Measurements from ENCODE around the gene TMEM163. TPM values are rescaled to one million over a fixed set of nuclear protein-coding genes. Genes with fewer than 3 reads are reported as not detected.

TMEM163 gene
- total RNA-seq, 1 donor from 2014 or later, result 0.40 TPM

GRCh38 chr2:134455426-134455825, 263.4 kb downstream of the TMEM163 start:
- intact Hi-C loops (cut with micrococcal nuclease), result no loop called here
- ATAC-seq (no peak), DNase-seq (no peak)

GRCh38 chr2:134454931-134455330, 263.9 kb downstream of the TMEM163 start:
- DNase-seq (no peak), ATAC-seq (no peak)
- intact Hi-C loops (cut with micrococcal nuclease), result loop anchor here (5.0 kb wide), 1 partner anchor 442 kb away; no protein-coding TSS in a partner anchor

- intact Hi-C loops (cut with micrococcal nuclease), result loop anchor here (5.0 kb wide), 1 partner anchor 443 kb away; no protein-coding TSS in a partner anchor
- DNase-seq, result no peak
Observed at GRCh38 chr2:134454426-134454825, 264.4 kb downstream of the TMEM163 start.

GRCh38 chr2:134453973-134454372, 264.8 kb downstream of the TMEM163 start:
- ATAC-seq, result no peak

More at GRCh38 chr2:134454426-134454825, 264.4 kb downstream of the TMEM163 start:
- ATAC-seq, result no peak

GRCh38 chr2:134453476-134453875, 265.3 kb downstream of the TMEM163 start:
- intact Hi-C loops (cut with micrococcal nuclease), result loop anchor here (5.0 kb wide), 1 partner anchor 444 kb away; no protein-coding TSS in a partner anchor
- ATAC-seq, result no peak
- DNase-seq, result no peak

More at GRCh38 chr2:134453973-134454372, 264.8 kb downstream of the TMEM163 start:
- intact Hi-C loops (cut with micrococcal nuclease), result loop anchor here (5.0 kb wide), 1 partner anchor 443 kb away; no protein-coding TSS in a partner anchor
- no peak for DNase-seq

- intact Hi-C loops (cut with micrococcal nuclease), result loop anchor here (5.0 kb wide), 1 partner anchor 445 kb away; no protein-coding TSS in a partner anchor
- no peak for DNase-seq
- ATAC-seq, result no peak
Observed at GRCh38 chr2:134452042-134452733, 266.6 kb downstream of the TMEM163 start.

- ATAC-seq (no peak), DNase-seq (no peak)
- intact Hi-C loops (cut with micrococcal nuclease), result loop anchor here (5.0 kb wide), 1 partner anchor 446 kb away; no protein-coding TSS in a partner anchor
Observed at GRCh38 chr2:134451347-134451630, 267.5 kb downstream of the TMEM163 start.

- intact Hi-C loops (cut with micrococcal nuclease), result loop anchor here (5.0 kb wide), 1 partner anchor 447 kb away; no protein-coding TSS in a partner anchor
- DNase-seq, result no peak
Observed at GRCh38 chr2:134449751-134450513, 268.9 kb downstream of the TMEM163 start.

GRCh38 chr2:134449157-134449556, 269.6 kb downstream of the TMEM163 start:
- intact Hi-C loops (cut with micrococcal nuclease), result no loop called here
- ATAC-seq (no peak), DNase-seq (no peak)

More at GRCh38 chr2:134449751-134450513, 268.9 kb downstream of the TMEM163 start:
- ATAC-seq, result no peak

GRCh38 chr2:134448650-134449049, 270.1 kb downstream of the TMEM163 start:
- intact Hi-C loops (cut with micrococcal nuclease), result no loop called here
- DNase-seq (no peak), ATAC-seq (no peak)

GRCh38 chr2:134447669-134448068, 271.1 kb downstream of the TMEM163 start:
- DNase-seq (no peak), ATAC-seq (no peak)
- intact Hi-C loops (cut with micrococcal nuclease), result no loop called here

GRCh38 chr2:134446383-134447017, 272.3 kb downstream of the TMEM163 start:
- no peak for ATAC-seq
- intact Hi-C loops (cut with micrococcal nuclease), result no loop called here
- DNase-seq, result no peak

GRCh38 chr2:134445985-134446382, 272.8 kb downstream of the TMEM163 start:
- intact Hi-C loops (cut with micrococcal nuclease), result no loop called here
- no peak for ATAC-seq
- no peak for DNase-seq

- intact Hi-C loops (cut with micrococcal nuclease), result no loop called here
- ATAC-seq (no peak), DNase-seq (no peak)
Observed at GRCh38 chr2:134445116-134445515, 273.7 kb downstream of the TMEM163 start.

GRCh38 chr2:134443814-134444480, 274.9 kb downstream of the TMEM163 start:
- intact Hi-C loops (cut with micrococcal nuclease), result no loop called here
- ATAC-seq (no peak), DNase-seq (no peak)

- DNase-seq (peak; percentile 69), ATAC-seq (peak; percentile 87)
- intact Hi-C loops (cut with micrococcal nuclease), result no loop called here
Observed at GRCh38 chr2:134441153-134441863, 277.5 kb downstream of the TMEM163 start.

GRCh38 chr2:134440336-134440909, 278.4 kb downstream of the TMEM163 start:
- intact Hi-C loops (cut with micrococcal nuclease), result no loop called here
- no peak for ATAC-seq
- no peak for DNase-seq

GRCh38 chr2:134438371-134438770, 280.4 kb downstream of the TMEM163 start:
- DNase-seq (no peak), ATAC-seq (no peak)
- intact Hi-C loops (cut with micrococcal nuclease), result no loop called here

Measured in left ventricle myocardium superior (tissue), 1 donor.